GM21423 (cell line): ENCODE results near the gene CRACR2A.
A peak's percentile ranks its signal among the peaks of the same experiment; 100 is the strongest.

Source experiments
- ATAC-seq: cut with Tn5 transposase; IDR thresholded peaks from one replicate; pipeline ENCODE4 v1.9.1; 2021; ENCODE audit warnings: mild to moderate bottlenecking, moderate library complexity; ENCODE audit not compliant: unreplicated experiment

Gene CRACR2A

GRCh38 chr12:3752096-3752709 lies 706 bp downstream of the CRACR2A start:
- ATAC-seq: peak; percentile 58

DNA sequence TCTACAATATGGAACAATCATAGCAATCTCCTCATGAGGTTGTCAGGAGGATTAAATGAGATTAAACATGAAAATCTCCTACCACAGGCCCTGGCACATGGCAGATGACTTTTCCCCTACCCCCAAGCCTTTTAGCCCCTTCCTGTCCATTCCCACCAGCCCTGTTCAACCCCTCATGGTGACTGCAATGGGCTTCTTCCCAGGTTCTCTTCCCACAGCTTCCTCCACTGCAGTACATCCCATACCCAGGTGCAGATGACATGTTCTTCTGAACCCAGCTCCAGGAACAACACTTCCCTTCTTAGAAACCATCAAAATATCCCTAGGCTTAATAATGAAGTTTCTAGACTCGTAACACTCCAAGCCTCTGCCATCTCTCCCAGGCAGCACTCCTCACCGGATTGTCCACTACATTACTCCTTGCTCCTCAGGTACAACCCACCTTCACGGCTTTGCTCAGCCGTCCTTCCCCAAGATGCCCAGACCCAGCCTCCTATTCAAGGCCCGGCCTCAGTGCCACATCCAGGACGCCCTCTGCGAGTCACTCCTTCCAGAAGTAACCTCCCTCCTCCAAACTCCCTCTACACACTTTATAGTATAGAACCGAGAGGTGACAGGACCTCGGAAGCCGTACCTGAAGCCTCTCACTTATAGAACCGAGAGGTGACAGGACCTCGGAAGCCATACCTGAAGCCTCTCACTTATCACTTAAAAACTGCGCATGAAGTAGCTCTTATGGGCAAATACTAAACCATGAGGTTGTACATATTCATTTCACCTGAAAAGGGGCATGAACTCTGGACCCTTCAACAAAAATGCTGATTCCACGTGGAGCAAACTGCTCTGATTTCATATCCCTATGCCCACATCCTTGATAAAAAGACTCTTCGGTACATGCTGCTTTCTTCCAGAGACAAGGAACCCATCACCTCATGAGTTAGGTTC lies 1.5 kb downstream of the CRACR2A start:
- ATAC-seq: no peak

DNA sequence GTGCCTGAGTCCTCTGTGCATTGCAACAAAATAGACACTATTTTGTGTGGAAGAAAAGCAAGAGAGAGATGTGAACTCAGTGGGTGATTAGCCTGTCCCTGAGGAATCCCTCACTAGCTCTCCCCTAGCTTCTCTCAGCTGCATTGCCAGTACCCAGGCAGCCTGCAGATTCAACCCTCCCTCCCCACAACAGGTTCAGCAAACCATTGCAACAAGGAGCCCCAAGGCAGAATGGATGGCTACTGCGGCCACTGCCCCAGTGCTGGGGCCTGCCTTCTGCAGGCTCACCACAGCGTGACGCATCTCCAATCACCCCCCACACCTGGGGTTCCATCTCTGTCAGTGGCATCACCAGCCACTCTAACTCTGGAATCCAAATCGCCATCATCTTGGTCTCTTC lies 2.3 kb downstream of the CRACR2A start:
- no peak for ATAC-seq

DNA sequence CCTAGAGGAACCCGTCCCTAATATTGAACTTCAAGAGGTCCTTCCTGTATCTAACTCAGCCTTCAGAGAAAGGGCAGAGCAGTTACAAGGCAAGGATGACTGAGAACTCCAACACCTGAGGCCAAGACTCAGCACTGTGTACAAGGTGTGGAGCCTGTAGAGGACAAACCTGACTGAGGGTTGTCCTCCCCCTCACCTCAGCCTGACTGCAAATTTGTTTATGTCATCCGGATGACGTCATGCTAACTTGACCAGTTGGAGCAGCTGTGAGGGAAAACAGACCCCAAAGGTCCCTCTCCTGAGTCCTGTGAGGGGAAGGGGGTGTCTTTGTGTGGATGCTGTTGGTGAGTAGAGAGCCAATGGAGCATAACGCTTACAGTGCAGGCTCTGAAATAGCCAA lies 4.3 kb downstream of the CRACR2A start:
- ATAC-seq: no peak

- no peak for ATAC-seq
Measured at GRCh38 chr12:3747976-3748619, 4.8 kb downstream of the CRACR2A start.

GRCh38 chr12:3747543-3747942 lies 5.4 kb downstream of the CRACR2A start:
- no peak for ATAC-seq

DNA sequence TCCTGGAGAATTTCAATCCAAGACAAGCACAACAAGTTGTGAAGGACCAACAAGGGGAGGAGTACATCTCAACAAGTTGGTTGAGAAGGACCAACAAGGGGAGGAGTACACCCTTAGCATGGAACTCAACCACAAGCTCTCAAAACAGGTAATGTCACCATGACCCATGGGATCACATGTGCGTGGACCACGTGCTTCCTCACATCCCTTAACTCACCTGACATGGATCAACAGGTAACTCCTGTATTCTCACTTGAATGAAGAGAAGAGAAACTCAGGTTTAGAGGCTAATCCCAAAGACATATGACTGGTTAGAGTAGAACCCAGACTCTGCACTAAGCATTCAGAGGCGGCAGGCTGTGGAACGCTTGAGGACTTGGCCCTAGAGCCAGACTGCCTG lies 6.2 kb downstream of the CRACR2A start:
- no peak for ATAC-seq

DNA sequence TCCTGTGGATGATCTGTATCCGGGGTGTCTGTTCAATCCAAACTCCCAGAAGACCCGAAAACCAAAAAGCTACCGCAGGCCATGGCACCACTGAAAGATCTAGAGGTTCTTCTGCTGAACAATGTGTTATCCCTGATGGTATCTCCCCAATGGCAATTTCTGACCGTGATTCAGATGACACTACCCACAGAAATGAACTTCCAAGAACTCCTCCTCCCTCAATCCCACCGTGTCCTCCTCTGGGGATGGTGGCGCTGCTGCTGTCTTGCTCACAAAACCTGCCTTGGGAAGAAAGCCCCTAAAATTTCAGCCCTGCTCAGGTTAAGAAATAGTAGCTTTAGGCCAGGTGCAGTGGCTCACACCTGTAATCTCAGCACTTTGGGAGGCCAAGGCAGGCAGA lies 7.8 kb downstream of the CRACR2A start:
- ATAC-seq: no peak

DNA sequence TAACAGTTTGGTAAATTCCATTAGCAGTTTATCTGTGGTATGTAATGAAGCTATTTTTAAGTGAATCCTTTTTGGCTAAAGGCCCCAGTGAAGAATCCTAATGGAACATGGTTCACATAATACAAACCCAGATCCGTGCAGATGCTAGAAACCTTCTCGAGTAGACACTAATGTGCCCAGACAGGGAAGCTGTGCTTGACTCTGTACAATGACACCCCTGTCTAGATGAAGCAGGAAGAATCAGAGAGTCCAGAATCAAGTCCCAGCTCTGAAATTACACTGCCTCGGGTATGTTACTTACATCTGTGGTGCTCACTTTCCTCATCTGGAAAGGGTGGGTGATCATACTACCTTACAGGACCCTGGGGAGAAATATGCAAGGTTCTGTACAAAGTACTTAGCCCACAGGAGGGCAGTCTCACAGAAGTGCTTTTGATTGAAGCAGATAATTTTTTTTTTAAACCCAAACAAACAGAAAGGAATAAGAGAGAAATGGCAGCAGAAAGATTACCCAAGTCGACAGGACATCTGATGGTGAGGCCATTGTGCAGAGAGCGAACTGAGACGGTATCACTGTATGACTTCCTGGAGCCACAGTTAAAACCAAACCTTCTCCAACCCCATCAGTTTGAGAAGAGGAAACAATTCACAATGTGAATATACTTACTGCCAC lies 8.5 kb downstream of the CRACR2A start:
- ATAC-seq: no peak

DNA sequence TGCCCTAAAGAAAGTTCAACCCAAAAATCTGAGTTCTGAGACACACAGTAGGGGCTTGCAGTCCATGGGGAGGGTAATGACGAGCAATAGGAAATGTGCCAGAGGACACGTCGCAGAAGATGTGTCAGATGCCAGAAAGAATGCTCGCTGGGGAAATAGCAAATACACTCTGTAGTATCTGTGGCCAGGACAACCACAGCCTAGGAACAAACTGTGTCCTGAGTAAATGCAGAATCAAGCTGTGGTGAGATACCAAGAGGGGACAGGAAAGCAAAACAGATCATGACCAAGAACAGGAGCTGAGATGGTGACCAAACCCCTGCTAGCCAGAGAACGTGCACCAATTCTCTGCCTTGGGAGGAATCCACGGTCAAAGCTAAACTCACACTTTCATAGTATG lies 9.1 kb downstream of the CRACR2A start:
- no peak for ATAC-seq

- no peak for ATAC-seq
Measured at GRCh38 chr12:3741882-3742672, 10.8 kb downstream of the CRACR2A start.

DNA sequence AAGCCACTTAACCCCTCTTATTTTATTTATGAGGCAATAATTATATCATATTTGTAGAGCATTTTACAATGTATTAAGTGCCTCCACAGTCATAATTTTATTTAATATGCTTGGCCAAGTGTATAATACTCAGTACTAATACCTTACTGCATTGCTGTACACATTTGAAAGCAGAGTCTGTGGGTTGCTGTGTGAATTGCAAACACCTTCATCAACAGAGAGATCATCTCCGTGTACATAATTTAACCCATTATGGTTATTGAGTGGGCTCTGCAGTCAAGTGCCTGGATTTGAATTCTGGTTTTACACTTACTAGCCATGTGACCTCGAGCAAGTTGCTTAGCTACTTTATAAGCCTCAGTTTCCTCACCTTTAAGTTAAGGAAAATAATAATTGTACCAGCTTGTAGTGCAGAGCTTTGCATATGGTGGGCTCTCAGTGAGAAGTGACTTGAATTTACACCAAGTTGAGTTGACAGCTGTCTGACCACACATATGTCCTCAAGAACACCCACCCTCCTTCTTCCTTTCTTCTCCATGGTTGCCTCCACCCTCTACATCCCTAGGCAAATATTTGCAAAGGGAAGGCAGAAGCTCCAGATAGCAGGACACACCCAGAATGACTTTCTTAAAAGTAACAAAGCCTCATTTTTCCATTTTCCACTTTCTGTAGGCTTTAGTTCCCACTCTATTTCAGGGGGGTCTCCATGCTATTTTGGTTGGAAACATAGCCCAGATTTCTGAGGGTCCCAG lies 12.3 kb downstream of the CRACR2A start:
- no peak for ATAC-seq

- no peak for ATAC-seq
Measured at GRCh38 chr12:3735432-3735831, 17.5 kb downstream of the CRACR2A start.

DNA sequence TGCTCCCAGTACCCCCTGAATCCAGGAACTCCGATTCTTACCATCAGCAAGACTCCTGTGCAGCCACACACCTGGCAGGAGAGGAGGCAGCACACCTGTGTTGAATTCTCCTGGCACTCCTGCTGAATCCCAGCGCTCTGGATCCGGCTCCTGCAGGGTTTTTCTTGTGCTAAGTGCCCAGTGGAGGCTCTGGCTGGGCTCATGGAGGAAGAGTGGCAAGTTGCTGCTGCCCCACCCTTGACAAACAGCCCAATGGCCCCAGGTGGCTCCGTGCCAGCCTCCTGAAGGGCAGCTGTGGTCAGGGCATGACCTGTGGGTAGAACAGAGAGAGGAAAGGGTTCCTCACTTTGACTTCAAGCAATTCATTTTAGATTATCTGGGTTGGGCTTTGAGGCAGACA lies 20.0 kb downstream of the CRACR2A start:
- no peak for ATAC-seq

DNA sequence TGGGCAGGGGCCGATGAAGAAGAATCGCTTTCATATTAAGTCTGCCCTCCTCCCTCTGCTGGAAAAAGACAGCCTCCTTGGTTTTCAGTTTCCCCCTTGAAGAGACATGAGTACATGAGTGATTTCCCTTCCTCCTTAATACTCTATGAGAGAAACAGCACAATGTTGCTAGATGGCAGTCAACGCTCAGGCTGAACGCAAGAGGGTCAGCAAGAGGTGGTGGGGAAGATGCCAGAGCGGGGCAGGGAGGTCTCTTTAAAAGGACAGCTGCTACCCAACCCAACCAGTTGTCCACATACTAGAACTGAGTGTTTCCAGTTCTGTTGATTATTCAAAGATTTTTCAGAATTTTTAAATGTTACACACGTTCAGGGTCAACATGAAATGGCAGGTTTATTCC lies 22.8 kb downstream of the CRACR2A start:
- ATAC-seq: no peak

GRCh38 chr12:3728686-3729085 lies 24.2 kb downstream of the CRACR2A start:
- ATAC-seq: peak; percentile 25

DNA sequence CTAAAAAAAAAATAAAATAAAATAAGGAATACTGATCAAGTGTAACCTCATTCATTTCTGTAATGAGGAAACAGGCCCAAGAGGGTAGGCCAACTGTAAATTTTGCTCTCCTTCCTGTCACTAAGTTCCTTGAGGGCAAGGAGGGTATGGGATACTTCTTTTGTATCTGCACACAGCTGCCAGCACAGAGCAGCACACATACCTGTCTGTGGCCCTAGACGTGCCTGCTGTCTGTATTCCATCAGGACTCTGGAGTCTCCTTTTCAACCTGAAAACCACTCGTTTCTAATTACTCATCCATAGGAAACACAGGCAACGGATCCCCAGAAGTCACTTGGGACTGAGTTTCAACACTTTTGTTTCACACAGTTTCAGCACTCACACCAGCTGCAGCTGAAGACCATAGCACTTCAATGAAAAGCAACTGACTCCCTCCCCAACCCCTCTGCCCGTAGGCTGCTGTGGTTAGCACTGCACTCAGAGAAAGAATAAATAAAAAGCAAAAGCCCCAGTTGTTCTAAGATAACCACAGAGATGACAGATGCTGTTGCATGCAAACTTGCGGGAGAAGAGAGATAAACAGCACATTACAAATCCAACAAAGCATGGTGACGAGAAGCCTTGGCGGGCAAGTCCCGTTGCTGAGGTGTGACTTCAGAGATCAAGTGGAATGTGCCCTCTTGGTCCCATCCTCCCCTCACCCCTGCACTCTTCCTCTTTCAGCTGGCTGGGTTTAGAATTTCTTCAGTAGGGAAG lies 24.9 kb downstream of the CRACR2A start:
- peak; percentile 88 for ATAC-seq

DNA sequence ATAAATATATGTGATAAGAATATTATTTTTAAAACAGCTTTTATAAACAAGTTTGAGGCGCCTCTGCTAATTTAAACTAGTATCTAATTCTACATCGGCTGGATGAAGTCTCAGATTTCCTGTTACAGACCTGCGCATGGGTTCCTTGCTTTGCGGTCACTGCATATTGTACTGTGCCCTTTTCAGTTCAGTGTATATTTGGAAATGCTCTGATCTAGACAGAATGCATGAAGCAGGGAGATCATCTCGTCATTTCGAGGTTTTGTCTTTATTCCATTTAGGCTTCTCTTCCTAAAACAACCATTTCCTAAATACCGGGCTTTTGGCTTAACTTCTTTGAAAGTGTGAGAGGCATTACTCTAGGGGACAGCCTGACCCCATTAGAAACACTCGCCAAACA lies 25.6 kb downstream of the CRACR2A start:
- ATAC-seq: no peak

- ATAC-seq: no peak
Measured at GRCh38 chr12:3726456-3726855, 26.5 kb downstream of the CRACR2A start.
